Measurements from ENCODE around the gene PRAMEF25.
"Not testable (repeated sequence)": the region's sequence is repeated elsewhere in the genome, so short reads cannot be mapped to it uniquely, and the experiment has no call there.

The PRAMEF25 gene

GRCh38 chr1:13070474-13070873, at the start of gene PRAMEF25:
Gene PRAMEF25 (plus strand): TSS chr1:13070774. CDS start chr1:13073694, 2,920 bp downstream.
- not testable (repeated sequence) for DNase-seq

DNA sequence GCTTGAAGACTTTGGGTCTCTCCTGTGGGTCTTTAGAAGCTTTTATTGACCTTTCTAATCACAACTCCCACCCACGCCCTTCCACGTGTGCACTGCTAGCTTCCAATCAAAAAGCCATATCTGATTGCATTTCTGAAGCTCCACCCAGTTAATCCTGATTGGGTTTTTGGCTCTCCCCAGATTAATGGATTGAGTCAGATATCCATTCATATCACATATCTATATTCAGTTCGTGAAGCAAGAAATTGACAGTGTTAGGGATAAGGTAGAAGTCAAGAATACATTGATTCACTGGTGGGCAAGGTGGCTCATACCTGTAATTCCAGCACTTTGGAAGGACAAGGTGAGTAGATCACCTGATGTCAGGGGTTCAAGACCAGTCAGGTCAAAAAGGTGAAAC, 14.1 kb upstream of the PRAMEF25 start, which contains the start of gene PRAMEF27:
PRAMEF27 (minus strand) TSS at position 101 of the 400 bp plus-strand sequence. CDS start 2,916 bp downstream, outside the sequence.
- DNase-seq, result not testable (repeated sequence)

- not testable (repeated sequence) for DNase-seq
These were observed 46.2 kb downstream of the PRAMEF25 start, which contains the start of gene HNRNPCL2 for GRCh38 chr1:13116754-13117153. Gene HNRNPCL2 (minus strand): TSS chr1:13116854. CDS start chr1:13116400, 454 bp downstream.

Data from NCI-H1092 treated with DMSO at 0.1 percent for 48 hours (cell line).